SK-N-SH (cell line): ENCODE data around the gene CHST13. TPM values are rescaled to one million over a fixed set of nuclear protein-coding genes. Genes with fewer than 3 reads are reported as not detected.
A peak's percentile ranks its signal among the peaks of the same experiment; 100 is the strongest.

Source experiments
- CTCF ChIA-PET: fragments of 300-600, 350-600 bp; formaldehyde crosslinking; extraction: SDS; loops from one replicate; lab custom pipeline; 2021; lab: Yijun Ruan, JAX
- POLR2A ChIA-PET: fragments of 350-600 bp; sonication (Branson Sonifier 250); formaldehyde crosslinking; extraction: SDS; loops from one replicate; lab custom pipeline; 2020; ENCODE audit warnings: antibody characterized with exemption, inconsistent platforms; lab: Yijun Ruan, JAX
- DNase-seq: peaks from one replicate; pipeline ENCODE4 v3.0.0; 2012
- H2AFZ ChIP-seq: fragments of 200-600 bp; sonication (generic); 2 replicates; pipeline ENCODE4 v1.8.1; 2016; ENCODE audit warnings: antibody characterized with exemption, mild to moderate bottlenecking, low read depth
- H3F3A ChIP-seq: fragments of 200-600 bp; sonication (generic); replicated peaks from 2 replicates; pipeline ENCODE3; 2016; ENCODE audit warnings: antibody characterized with exemption, mild to moderate bottlenecking; ENCODE audit not compliant: insufficient read depth
- H3K27ac ChIP-seq, 2 experiments: fragments of 200-500 bp in 1 of 2; fragments of 200-600 bp in 1 of 2; sonication (Bioruptor generic) in 1 of 2; sonication (generic), shearing (Covaris generic) in 1 of 2; 2 replicates each; pipeline versions ENCODE4 v1.5.1 to v1.6.1; 2014 to 2016; ENCODE audit warnings: low read depth in 2 of 2, inconsistent platforms in 1 of 2, low read length in 1 of 2, mild to moderate bottlenecking in 1 of 2, mixed read lengths in 1 of 2
- H3K27me3 ChIP-seq: fragments of 200-600 bp; sonication (generic), shearing (Covaris generic); 2 replicates; pipeline ENCODE4 v1.6.1; 2016; ENCODE audit warnings: mixed run types; ENCODE audit not compliant: insufficient read depth
- H3K36me3 ChIP-seq, 2 experiments: fragments of 200-500 bp in 1 of 2; fragments of 200-600 bp in 1 of 2; sonication (Bioruptor generic) in 1 of 2; sonication (generic) in 1 of 2; replicated peaks in 1 of 2; 2 replicates each; pipeline versions ENCODE3 to v1.5.1; 2014 to 2016; ENCODE audit warnings: low read length in 1 of 2, mild to moderate bottlenecking in 1 of 2; ENCODE audit not compliant: insufficient read depth in 2 of 2, control insufficient read depth in 1 of 2
- H3K4me1 ChIP-seq, 2 experiments: fragments of 200-500 bp in 1 of 2; fragments of 200-600 bp in 1 of 2; sonication (Bioruptor generic) in 1 of 2; sonication (generic), shearing (Covaris generic) in 1 of 2; 2 replicates each; pipeline versions ENCODE4 v1.5.1 to v1.6.1; 2014 to 2016; ENCODE audit warnings: low read depth in 1 of 2, low read length in 1 of 2, mixed run types in 1 of 2; ENCODE audit not compliant: insufficient read depth in 2 of 2, control insufficient read depth in 1 of 2
- H3K4me2 ChIP-seq: fragments of 200-600 bp; sonication (generic), shearing (Covaris generic); 2 replicates; pipeline ENCODE4 v1.6.1; 2017; ENCODE audit warnings: mixed run types
- H3K4me3 ChIP-seq, 2 experiments: fragments of 200-500 bp in 1 of 2; fragments of 200-600 bp in 1 of 2; sonication (Bioruptor generic) in 1 of 2; sonication (generic), shearing (Covaris generic) in 1 of 2; 2 replicates each; pipeline versions ENCODE4 v1.5.1 to v1.8.1; 2014 to 2016; ENCODE audit warnings: low read depth in 2 of 2, inconsistent platforms in 1 of 2, low read length in 1 of 2, mild to moderate bottlenecking in 1 of 2, mixed read lengths in 1 of 2, moderate library complexity in 1 of 2
- H3K79me2 ChIP-seq: fragments of 200-600 bp; sonication (generic); 2 replicates; pipeline ENCODE4 v1.8.1; 2017; ENCODE audit warnings: mild to moderate bottlenecking; ENCODE audit not compliant: insufficient read depth
- H3K9ac ChIP-seq: fragments of 200-600 bp; sonication (generic); 2 replicates; pipeline ENCODE4 v1.6.1; 2017; ENCODE audit warnings: mixed run types
- H3K9me2 ChIP-seq: fragments of 200-600 bp; sonication (generic); 2 replicates; pipeline ENCODE4 v1.6.1; 2017; ENCODE audit warnings: mixed run types
- H3K9me3 ChIP-seq: fragments of 200-600 bp; sonication (generic); 2 replicates; pipeline ENCODE4 v1.6.1; 2017; ENCODE audit warnings: mixed run types, mild to moderate bottlenecking, moderate library complexity
- H4K20me1 ChIP-seq: fragments of 200-600 bp; sonication (generic); 2 replicates; pipeline ENCODE4 v1.6.1; 2017; ENCODE audit warnings: mild to moderate bottlenecking, mixed run types; ENCODE audit not compliant: insufficient read depth
- CHD2 ChIP-seq: fragments of 150-350 bp; IDR thresholded peaks from 2 replicates; pipeline ENCODE4 v1.6.1; 2018; ENCODE audit warnings: low read length; ENCODE audit not compliant: partially characterized antibody
- CTCF ChIP-seq: fragments of 200-600 bp; sonication (generic); IDR thresholded peaks from 2 replicates; pipeline ENCODE4 v1.6.1; 2017; ENCODE audit warnings: antibody characterized with exemption, mild to moderate bottlenecking, moderate library complexity
- ELF1 ChIP-seq: IDR thresholded peaks from 2 replicates; pipeline ENCODE4 v1.4.0; 2012
- EP300 ChIP-seq, 2 experiments: IDR thresholded peaks; 2 replicates each; pipeline versions ENCODE4 v1.4.0 to v1.6.1; 2012; ENCODE audit warnings: borderline replicate concordance in 1 of 2, low read depth in 1 of 2, low read length in 1 of 2
- MXI1 ChIP-seq: IDR thresholded peaks from 2 replicates; pipeline ENCODE4 v1.6.1; 2012; ENCODE audit warnings: mild to moderate bottlenecking, low read depth, low read length, improper control_type of control experiment
- NRF1 ChIP-seq: IDR thresholded peaks from 2 replicates; pipeline ENCODE4 v1.6.1; 2012; ENCODE audit warnings: low read depth, mild to moderate bottlenecking, low read length
- POLR2AphosphoS5 ChIP-seq: IDR thresholded peaks from 2 replicates; pipeline ENCODE4 v1.6.1; 2012; ENCODE audit warnings: low read depth, low read length
- RAD21 ChIP-seq: IDR thresholded peaks from 2 replicates; pipeline ENCODE4 v1.6.1; 2012; ENCODE audit warnings: mild to moderate bottlenecking, low read length
- REST ChIP-seq: IDR thresholded peaks from 2 replicates; pipeline ENCODE4 v1.6.1; 2012; ENCODE audit warnings: mild to moderate bottlenecking, low read depth, low read length, moderate library complexity
- SMC3 ChIP-seq: IDR thresholded peaks from 2 replicates; pipeline ENCODE4 v1.6.1; 2012; ENCODE audit warnings: low read depth, low read length, improper control_type of control experiment
- TAF1 ChIP-seq: IDR thresholded peaks from 2 replicates; pipeline ENCODE4 v1.6.1; 2012; ENCODE audit warnings: low read depth, mild to moderate bottlenecking, low read length, moderate library complexity, borderline replicate concordance
- YY1 ChIP-seq: IDR thresholded peaks from 2 replicates; pipeline ENCODE4 v1.4.0; 2012; ENCODE audit warnings: low read depth, mild to moderate bottlenecking
- WGBS: methylation state at CpG from one replicate; pipeline ENCODE4 v1.1.6; 2017; ENCODE audit warnings: low lambda C conversion rate; 5-methylcytosine and 5-hydroxymethylcytosine counted together
- polyA plus RNA-seq, 3 experiments: library from polyadenylated mRNA; depleted of rRNA; stranded (reverse); fragments of >200 nt; gene quantifications; 2 replicates each; pipeline ENCODE4 v1.2.3, GENCODE V29; 2012
- TF ChIP-seq, protein P1 (sequence below): fragments of 150-350 bp; IDR thresholded peaks from 2 replicates; pipeline ENCODE4 v1.6.1; 2017; ENCODE audit warnings: antibody characterized with exemption, low read length, low read depth, borderline replicate concordance

CHST13 gene
- polyA plus RNA-seq, 1 of the 3 experiments (the other 2 are of a cell fraction), result 0.41 TPM

GRCh38 chr3:126475413-126476114 is 48.4 kb upstream of the CHST13 start, which contains the start of gene ZXDC:
Gene ZXDC (minus strand): TSS chr3:126475891. CDS start chr3:126475865, 26 bp downstream.
- H3K27me3 ChIP-seq, result no peaks in the 10 kb centered on the region
- ChIA-PET CTCF (interaction anchor here (0.7 to 2.6 kb wide), 21 partner anchors 10 to 1836 kb away, joined by 3 to 20 read pairs (median 3); no protein-coding TSS in a partner anchor), POLR2A (interaction anchor here (0.6 kb wide), 1 partner anchor 30 kb away, joined by 3 read pairs; no protein-coding TSS in a partner anchor)
- H3K4me3 ChIP-seq, result peak within 1 kb of the TSS; percentile 84 to 88
- H3K4me2 ChIP-seq, result peak within 1 kb of the TSS; percentile 92
- H3K36me3 ChIP-seq, result peaks cover 17% of the 10 kb centered on the region in 2 experiments
- 3% methylated on average over 41 of the region's 112 CpGs for WGBS
- TF ChIP-seq RAD21 (peak; percentile 51), SMC3 (peak; percentile 13; the same call in 1 of the 2 replicates), EP300 (IDR thresholded peaks at IDR 0.05; ENCODE audit: borderline replicate concordance in 1 of 2, low read depth in 1 of 2, low read length in 1 of 2) (no peak), MXI1 (peak; percentile 17; the same call in 1 of the 2 replicates), REST (no peak), POLR2AphosphoS5 (0 out of 2 replicates have a peak, but pooled peaks have one; percentile 25), CHD2 (peak; percentile 6), ELF1 (no peak), YY1 (peak; percentile 61), CTCF (peak; percentile 21; the same call in 1 of the 2 replicates), TAF1 (peak; percentile 79), NRF1 (peak; percentile 75)
- TF ChIP-seq, protein P1, sequence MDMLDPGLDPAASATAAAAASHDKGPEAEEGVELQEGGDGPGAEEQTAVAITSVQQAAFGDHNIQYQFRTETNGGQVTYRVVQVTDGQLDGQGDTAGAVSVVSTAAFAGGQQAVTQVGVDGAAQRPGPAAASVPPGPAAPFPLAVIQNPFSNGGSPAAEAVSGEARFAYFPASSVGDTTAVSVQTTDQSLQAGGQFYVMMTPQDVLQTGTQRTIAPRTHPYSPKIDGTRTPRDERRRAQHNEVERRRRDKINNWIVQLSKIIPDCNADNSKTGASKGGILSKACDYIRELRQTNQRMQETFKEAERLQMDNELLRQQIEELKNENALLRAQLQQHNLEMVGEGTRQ, result no peak
- peak; percentile 100 for DNase-seq
- H3K9me2 ChIP-seq, result no peaks in the 10 kb centered on the region
- H3K79me2 ChIP-seq, result peaks cover 44% of the 10 kb centered on the region
- peak within 1 kb of the TSS; percentile 64 for H3K9ac ChIP-seq
- H3K4me1 ChIP-seq, result peaks cover 20 to 41% of the 10 kb centered on the region in 2 experiments
- H3K9me3 ChIP-seq, result no peaks in the 10 kb centered on the region
- H2AFZ ChIP-seq, result peak within 1 kb of the TSS; percentile 99; the same call in 1 of the 2 replicates
- H3F3A ChIP-seq, result peaks cover 6% of the 10 kb centered on the region
- H4K20me1 ChIP-seq, result peaks cover 43% of the 10 kb centered on the region
- H3K27ac ChIP-seq, result peak within 1 kb of the TSS; percentile 38 to 91; a peak in 3 of 4 replicates
